HEK293 (cell line): ENCODE data around the gene GNG7.
A peak's percentile ranks its signal among the peaks of the same experiment; 100 is the strongest.

Experiments used
- CTCF ChIA-PET: fragments of 350-600 bp; formaldehyde crosslinking; extraction: SDS; loops from one replicate; lab custom pipeline; 2021; ENCODE audit warnings: antibody characterized with exemption; lab: Yijun Ruan, JAX
- POLR2A ChIA-PET: fragments of 300-600 bp; formaldehyde crosslinking; extraction: SDS; loops from one replicate; lab custom pipeline; 2020; ENCODE audit warnings: antibody characterized with exemption, inconsistent platforms; lab: Yijun Ruan, JAX
- H3K27ac ChIP-seq: fragments of 200-500 bp; sonication (Bioruptor generic); 2 replicates; pipeline ENCODE4 v1.5.1; 2014; ENCODE audit warnings: low read depth, low read length, control low read depth, inconsistent platforms; ENCODE audit errors: extremely low read depth
- H3K36me3 ChIP-seq, 2 experiments: fragments of 200-500 bp in 1 of 2; sonication (Bioruptor generic) in 1 of 2; 1 replicate in 1 of 2; 2 replicates in 1 of 2; pipeline ENCODE4 v1.5.1; 2014 to 2017; ENCODE audit warnings: inconsistent platforms in 2 of 2, low read length in 2 of 2; ENCODE audit not compliant: control insufficient read depth in 2 of 2, insufficient read depth in 1 of 2
- H3K4me1 ChIP-seq: fragments of 200-500 bp; sonication (Bioruptor generic); 2 replicates; pipeline ENCODE4 v1.5.1; 2014; ENCODE audit warnings: mild to moderate bottlenecking, low read length, inconsistent platforms; ENCODE audit not compliant: control insufficient read depth, insufficient read depth
- H3K4me3 ChIP-seq: 2 replicates; pipeline ENCODE4 v1.5.1; 2011; ENCODE audit warnings: low read depth, mild to moderate bottlenecking, control low read depth, low read length, moderate library complexity
- H3K9me3 ChIP-seq: fragments of 200-500 bp; sonication (Bioruptor generic); 2 replicates; pipeline ENCODE4 v1.5.1; 2014; ENCODE audit warnings: low read depth, low read length, inconsistent platforms; ENCODE audit not compliant: control insufficient read depth, insufficient read depth
- IKZF3 ChIP-seq: fragments of 450-650 bp; IDR thresholded peaks from 2 replicates; pipeline ENCODE4 v1.5.0; 2018; ENCODE audit warnings: missing biosample characterization, mild to moderate bottlenecking, missing genetic modification characterization, moderate library complexity
- SP3 ChIP-seq: fragments of 450-650 bp; formaldehyde crosslinking; IDR thresholded peaks from 2 replicates; pipeline ENCODE4 v1.5.1; 2016; ENCODE audit warnings: missing biosample characterization, missing genetic modification characterization
- ZBTB10 ChIP-seq: fragments of 450-650 bp; formaldehyde crosslinking; IDR thresholded peaks from 2 replicates; pipeline ENCODE4 v1.5.1; 2016; ENCODE audit warnings: missing biosample characterization, missing genetic modification characterization
- ZBTB17 ChIP-seq: fragments of 450-650 bp; formaldehyde crosslinking; IDR thresholded peaks from 2 replicates; pipeline ENCODE4 v1.5.1; 2016; ENCODE audit warnings: missing biosample characterization, missing genetic modification characterization
- ZBTB20 ChIP-seq: fragments of 450-650 bp; formaldehyde crosslinking; IDR thresholded peaks from 2 replicates; pipeline ENCODE4 v1.5.1; 2016; ENCODE audit warnings: missing biosample characterization, missing genetic modification characterization
- ZBTB26 ChIP-seq: fragments of 450-650 bp; formaldehyde crosslinking; optimal IDR thresholded peaks from 2 replicates; pipeline ENCODE3; 2016; ENCODE audit warnings: missing biosample characterization, mild to moderate bottlenecking, missing genetic modification characterization
- ZBTB7A ChIP-seq: fragments of 450-650 bp; formaldehyde crosslinking; IDR thresholded peaks from 2 replicates; pipeline ENCODE4 v1.5.1; 2016; ENCODE audit warnings: low read depth, missing biosample characterization, missing genetic modification characterization
- ZBTB8A ChIP-seq: fragments of 450-650 bp; formaldehyde crosslinking; IDR thresholded peaks from 2 replicates; pipeline ENCODE4 v1.5.1; 2016; ENCODE audit warnings: missing biosample characterization, missing genetic modification characterization
- ZFP69B ChIP-seq: fragments of 450-650 bp; formaldehyde crosslinking; IDR thresholded peaks from 2 replicates; pipeline ENCODE4 v1.5.1; 2016; ENCODE audit warnings: missing biosample characterization, missing genetic modification characterization
- ZIC2 ChIP-seq: fragments of 450-650 bp; formaldehyde crosslinking; IDR thresholded peaks from 2 replicates; pipeline ENCODE4 v1.5.1; 2016; ENCODE audit warnings: missing biosample characterization, missing genetic modification characterization
- ZNF10 ChIP-seq: fragments of 450-650 bp; formaldehyde crosslinking; IDR thresholded peaks from 2 replicates; pipeline ENCODE4 v1.5.1; 2017; ENCODE audit warnings: missing biosample characterization, missing genetic modification characterization
- ZNF121 ChIP-seq: fragments of 450-650 bp; formaldehyde crosslinking; IDR thresholded peaks from 2 replicates; pipeline ENCODE4 v1.5.1; 2016; ENCODE audit warnings: missing biosample characterization, missing genetic modification characterization
- ZNF157 ChIP-seq: fragments of 450-650 bp; formaldehyde crosslinking; IDR thresholded peaks from 2 replicates; pipeline ENCODE4 v1.5.1; 2016; ENCODE audit warnings: missing biosample characterization, missing genetic modification characterization
- ZNF18 ChIP-seq: fragments of 450-650 bp; formaldehyde crosslinking; IDR thresholded peaks from 2 replicates; pipeline ENCODE4 v1.5.1; 2016; ENCODE audit warnings: missing biosample characterization, missing genetic modification characterization
- ZNF274 ChIP-seq, 2 experiments: fragments of 200-500 bp in 1 of 2; fragments of 450-650 bp in 1 of 2; sonication (Bioruptor generic) in 1 of 2; formaldehyde crosslinking in 1 of 2; IDR thresholded peaks; 2 replicates each; pipeline versions ENCODE4 v1.5.1 to v1.6.1; 2014 to 2016; ENCODE audit warnings: borderline replicate concordance in 1 of 2, inconsistent platforms in 1 of 2, low read length in 1 of 2, missing biosample characterization in 1 of 2, missing genetic modification characterization in 1 of 2
- ZNF629 ChIP-seq: fragments of 450-650 bp; formaldehyde crosslinking; IDR thresholded peaks from 2 replicates; pipeline ENCODE4 v1.5.1; 2017; ENCODE audit warnings: missing biosample characterization, missing genetic modification characterization
- ZNF76 ChIP-seq: fragments of 450-650 bp; formaldehyde crosslinking; IDR thresholded peaks from 2 replicates; pipeline ENCODE4; 2016; ENCODE audit warnings: low read depth, missing biosample characterization, missing genetic modification characterization, borderline replicate concordance
- ZNF837 ChIP-seq: fragments of 450-650 bp; formaldehyde crosslinking; IDR thresholded peaks from 2 replicates; pipeline ENCODE4 v1.5.1; 2016; ENCODE audit warnings: missing biosample characterization, missing genetic modification characterization
- TF ChIP-seq, protein P1 (sequence below): fragments of 450-650 bp; formaldehyde crosslinking; IDR thresholded peaks from 2 replicates; pipeline ENCODE4 v1.5.1; 2016; ENCODE audit warnings: missing biosample characterization, missing genetic modification characterization
- TF ChIP-seq, protein P2 (sequence below): fragments of 450-650 bp; formaldehyde crosslinking; IDR thresholded peaks from 2 replicates; pipeline ENCODE4 v1.5.1; 2016; ENCODE audit warnings: missing biosample characterization, missing genetic modification characterization
- TF ChIP-seq, protein P3 (sequence below): fragments of 450-650 bp; formaldehyde crosslinking; IDR thresholded peaks from 2 replicates; pipeline ENCODE4 v1.5.1; 2016; ENCODE audit warnings: missing biosample characterization, missing genetic modification characterization

GNG7 gene

GRCh38 chr19:2579678-2580280, 122.7 kb downstream of the GNG7 start:
- ChIA-PET POLR2A (interaction anchor here (0.6 to 7.1 kb wide), 16 partner anchors 19 to 848 kb away, joined by 3 to 308 read pairs (median 4); partner anchors contain the start of genes GADD45B and LMNB2), CTCF (interaction anchor here (0.6 to 3.4 kb wide), 19 partner anchors 10 to 157 kb away, joined by 3 to 27 read pairs (median 4); partner anchors contain the start of gene GADD45B)
- Histone ChIP-seq H3K4me3 (no peak overlapping the region), H3K9me3 (no peaks in the 10 kb centered on the region), H3K27ac (0 out of 2 replicates have a peak overlapping the region, but pooled peaks have one; percentile 44), H3K4me1 (no peaks in the 10 kb centered on the region), H3K36me3 (no peaks in the 10 kb centered on the region)
- TF ChIP-seq ZBTB7A (tag by site-specific recombination) = no peak
- 0 out of 2 replicates have a peak, but pooled peaks have one; percentile 2 for TF ChIP-seq ZFP69B (tag by site-specific recombination)
- no peak for TF ChIP-seq ZBTB8A
- TF ChIP-seq, protein P1, sequence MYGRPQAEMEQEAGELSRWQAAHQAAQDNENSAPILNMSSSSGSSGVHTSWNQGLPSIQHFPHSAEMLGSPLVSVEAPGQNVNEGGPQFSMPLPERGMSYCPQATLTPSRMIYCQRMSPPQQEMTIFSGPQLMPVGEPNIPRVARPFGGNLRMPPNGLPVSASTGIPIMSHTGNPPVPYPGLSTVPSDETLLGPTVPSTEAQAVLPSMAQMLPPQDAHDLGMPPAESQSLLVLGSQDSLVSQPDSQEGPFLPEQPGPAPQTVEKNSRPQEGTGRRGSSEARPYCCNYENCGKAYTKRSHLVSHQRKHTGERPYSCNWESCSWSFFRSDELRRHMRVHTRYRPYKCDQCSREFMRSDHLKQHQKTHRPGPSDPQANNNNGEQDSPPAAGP (tag by site-specific recombination) = no peak
- no peak for TF ChIP-seq ZNF274 (IDR thresholded peaks at IDR 0.05; ENCODE audit: low read length)
- TF ChIP-seq ZNF274 (tag by site-specific recombination; IDR thresholded peaks at IDR 0.05; ENCODE audit: borderline replicate concordance) = no peak
- TF ChIP-seq ZBTB10 (tag by site-specific recombination) = peak; percentile 38; the same call in 1 of the 2 replicates
- no peak for TF ChIP-seq ZNF18
- no peak for TF ChIP-seq ZNF121 (tag by site-specific recombination)
- no peak for TF ChIP-seq ZNF76 (tag by site-specific recombination)
- TF ChIP-seq ZNF157 (tag by site-specific recombination) = no peak

- Histone ChIP-seq H3K4me3 (peak overlapping the region; percentile 51), H3K27ac (peak overlapping the region; percentile 44; the same call in 1 of the 2 replicates), H3K36me3 (no peaks in the 10 kb centered on the region), H3K9me3 (no peaks in the 10 kb centered on the region), H3K4me1 (no peaks in the 10 kb centered on the region)
- ChIA-PET CTCF (interaction anchor here (0.6 to 3.4 kb wide), 22 partner anchors 9 to 397 kb away, joined by 3 to 27 read pairs (median 4); partner anchors contain the start of gene GADD45B), POLR2A (interaction anchor here (0.6 to 7.1 kb wide), 23 partner anchors 20 to 847 kb away, joined by 3 to 308 read pairs (median 4); partner anchors contain the start of genes GADD45B and LMNB2)
- 0 out of 2 replicates have a peak, but pooled peaks have one; percentile 10 for TF ChIP-seq ZNF10
- peak; percentile 28 for TF ChIP-seq ZBTB26 (tag by site-specific recombination)
- TF ChIP-seq, protein P2, sequence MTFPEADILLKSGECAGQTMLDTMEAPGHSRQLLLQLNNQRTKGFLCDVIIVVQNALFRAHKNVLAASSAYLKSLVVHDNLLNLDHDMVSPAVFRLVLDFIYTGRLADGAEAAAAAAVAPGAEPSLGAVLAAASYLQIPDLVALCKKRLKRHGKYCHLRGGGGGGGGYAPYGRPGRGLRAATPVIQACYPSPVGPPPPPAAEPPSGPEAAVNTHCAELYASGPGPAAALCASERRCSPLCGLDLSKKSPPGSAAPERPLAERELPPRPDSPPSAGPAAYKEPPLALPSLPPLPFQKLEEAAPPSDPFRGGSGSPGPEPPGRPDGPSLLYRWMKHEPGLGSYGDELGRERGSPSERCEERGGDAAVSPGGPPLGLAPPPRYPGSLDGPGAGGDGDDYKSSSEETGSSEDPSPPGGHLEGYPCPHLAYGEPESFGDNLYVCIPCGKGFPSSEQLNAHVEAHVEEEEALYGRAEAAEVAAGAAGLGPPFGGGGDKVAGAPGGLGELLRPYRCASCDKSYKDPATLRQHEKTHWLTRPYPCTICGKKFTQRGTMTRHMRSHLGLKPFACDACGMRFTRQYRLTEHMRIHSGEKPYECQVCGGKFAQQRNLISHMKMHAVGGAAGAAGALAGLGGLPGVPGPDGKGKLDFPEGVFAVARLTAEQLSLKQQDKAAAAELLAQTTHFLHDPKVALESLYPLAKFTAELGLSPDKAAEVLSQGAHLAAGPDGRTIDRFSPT (tag by site-specific recombination) = peak; percentile 54; the same call in 1 of the 2 replicates
- peak; percentile 66 for TF ChIP-seq ZBTB17 (tag by site-specific recombination)
- TF ChIP-seq ZNF629 (tag by site-specific recombination) = peak; percentile 45; the same call in 1 of the 2 replicates
- peak; percentile 86 for TF ChIP-seq IKZF3
- no peak for TF ChIP-seq ZNF837 (tag by site-specific recombination)
- TF ChIP-seq SP3 = 0 out of 2 replicates have a peak, but pooled peaks have one; percentile 29
- TF ChIP-seq ZIC2 (tag by site-specific recombination) = peak; percentile 31
- TF ChIP-seq, protein P3, sequence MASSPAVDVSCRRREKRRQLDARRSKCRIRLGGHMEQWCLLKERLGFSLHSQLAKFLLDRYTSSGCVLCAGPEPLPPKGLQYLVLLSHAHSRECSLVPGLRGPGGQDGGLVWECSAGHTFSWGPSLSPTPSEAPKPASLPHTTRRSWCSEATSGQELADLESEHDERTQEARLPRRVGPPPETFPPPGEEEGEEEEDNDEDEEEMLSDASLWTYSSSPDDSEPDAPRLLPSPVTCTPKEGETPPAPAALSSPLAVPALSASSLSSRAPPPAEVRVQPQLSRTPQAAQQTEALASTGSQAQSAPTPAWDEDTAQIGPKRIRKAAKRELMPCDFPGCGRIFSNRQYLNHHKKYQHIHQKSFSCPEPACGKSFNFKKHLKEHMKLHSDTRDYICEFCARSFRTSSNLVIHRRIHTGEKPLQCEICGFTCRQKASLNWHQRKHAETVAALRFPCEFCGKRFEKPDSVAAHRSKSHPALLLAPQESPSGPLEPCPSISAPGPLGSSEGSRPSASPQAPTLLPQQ (tag by site-specific recombination) = peak; percentile 20; the same call in 1 of the 2 replicates
- TF ChIP-seq ZBTB20 (tag by site-specific recombination) = 0 out of 2 replicates have a peak, but pooled peaks have one; percentile 23
These were observed 123.4 kb downstream of the GNG7 start for GRCh38 chr19:2578901-2579677.
